DND-41 (cell line): ENCODE measurements around the gene DUSP28.

Experiments
- ATAC-seq: fragments of 200-7000 bp; cut with Tn5 transposase; 3 replicates; pipeline ENCODE4 v1.9.1; 2021; ENCODE audit warnings: low read depth; ENCODE audit not compliant: insufficient read depth
- DNase-seq: peaks from one replicate; pipeline ENCODE4 v3.0.0-alpha.2; 2020
- H2AFZ ChIP-seq: 2 replicates; pipeline ENCODE4 v1.6.0; 2012; ENCODE audit warnings: low read depth, low read length
- H3K27ac ChIP-seq: 2 replicates; pipeline ENCODE4 v1.5.1; 2012; ENCODE audit warnings: low read length, inconsistent platforms
- H3K27me3 ChIP-seq: fragments of 200-600 bp; sonication (generic); 2 replicates; pipeline ENCODE4 v1.6.0; 2012; ENCODE audit warnings: low read length, mild to moderate bottlenecking, inconsistent platforms; ENCODE audit not compliant: insufficient read depth, poor library complexity
- H3K36me3 ChIP-seq: 2 replicates; pipeline ENCODE4 v1.5.1; 2012; ENCODE audit warnings: low read length, inconsistent platforms; ENCODE audit not compliant: insufficient read depth
- H3K4me1 ChIP-seq: 2 replicates; pipeline ENCODE4 v1.5.1; 2012; ENCODE audit warnings: mild to moderate bottlenecking, low read length; ENCODE audit not compliant: insufficient read depth
- H3K4me2 ChIP-seq: 2 replicates; pipeline ENCODE4 v1.6.0; 2012; ENCODE audit warnings: mild to moderate bottlenecking, moderate library complexity, low read length, inconsistent platforms; ENCODE audit not compliant: insufficient read depth
- H3K4me3 ChIP-seq, 2 experiments: fragments of 200-600 bp in 1 of 2; shearing (Covaris generic) in 1 of 2; 2 replicates each; pipeline ENCODE4 v1.5.1; 2012 to 2016; ENCODE audit warnings: inconsistent platforms in 2 of 2, low read length in 2 of 2, mild to moderate bottlenecking in 2 of 2, low read depth in 1 of 2, moderate library complexity in 1 of 2
- H3K79me2 ChIP-seq: 2 replicates; pipeline ENCODE4 v1.6.0; 2012; ENCODE audit warnings: low read length, inconsistent platforms; ENCODE audit not compliant: insufficient read depth
- H3K9ac ChIP-seq: 2 replicates; pipeline ENCODE4 v1.6.0; 2012; ENCODE audit warnings: low read depth, mild to moderate bottlenecking, inconsistent platforms, low read length, moderate library complexity
- H3K9me3 ChIP-seq: 2 replicates; pipeline ENCODE4 v1.5.1; 2012; ENCODE audit warnings: low read length, moderate library complexity, mild to moderate bottlenecking, inconsistent platforms; ENCODE audit not compliant: insufficient read depth, severe bottlenecking
- H4K20me1 ChIP-seq: 2 replicates; pipeline ENCODE4 v1.6.0; 2012; ENCODE audit warnings: low read length; ENCODE audit not compliant: insufficient read depth
- EZH2 ChIP-seq: IDR thresholded peaks from 3 replicates; pipeline ENCODE4 v1.6.1; 2012; ENCODE audit warnings: borderline replicate concordance, low read depth, mild to moderate bottlenecking, moderate library complexity, low read length, inconsistent platforms; ENCODE audit not compliant: severe bottlenecking
- TF ChIP-seq, protein P1 (sequence below): IDR thresholded peaks from 2 replicates; pipeline ENCODE4 v1.5.1; 2012; ENCODE audit warnings: borderline replicate concordance, low read length, moderate library complexity, mild to moderate bottlenecking; ENCODE audit not compliant: poor library complexity, severe bottlenecking; ENCODE audit errors: extremely low read depth

The DUSP28 gene

DNA sequence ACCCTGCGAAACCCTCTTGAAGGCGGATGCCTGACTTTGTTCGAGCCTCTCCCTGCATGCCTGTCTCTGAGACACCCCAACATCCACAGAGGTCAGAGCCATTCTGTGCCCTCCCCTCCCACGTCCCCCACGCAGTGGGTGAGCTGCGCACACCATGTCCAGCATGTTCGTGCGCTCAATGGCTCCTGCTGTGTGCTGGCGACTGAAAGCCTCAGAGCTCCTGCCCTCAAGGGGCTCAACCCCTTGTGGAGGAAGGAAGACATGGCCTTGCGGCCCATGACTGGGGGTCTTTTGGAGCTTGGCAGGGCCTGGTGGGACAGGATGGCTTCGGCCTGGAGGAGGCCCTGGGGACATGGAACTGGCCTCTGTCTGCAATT lies 48.1 kb upstream of the DUSP28 start:
- Histone ChIP-seq H3K27me3 (no peaks in the 10 kb centered on the region), H2AFZ (no peak overlapping the region), H3K79me2 (no peaks in the 10 kb centered on the region), H3K4me2 (no peak overlapping the region), H4K20me1 (no peaks in the 10 kb centered on the region; the same call in 1 of the 2 replicates), H3K36me3 (peaks cover 35% of the 10 kb centered on the region), H3K27ac (no peak overlapping the region), H3K4me3 (no peak overlapping the region), H3K9me3 (no peaks in the 10 kb centered on the region), H3K4me1 (no peaks in the 10 kb centered on the region), H3K9ac (no peak overlapping the region)
- ATAC-seq: no peak
- TF ChIP-seq, protein P1, sequence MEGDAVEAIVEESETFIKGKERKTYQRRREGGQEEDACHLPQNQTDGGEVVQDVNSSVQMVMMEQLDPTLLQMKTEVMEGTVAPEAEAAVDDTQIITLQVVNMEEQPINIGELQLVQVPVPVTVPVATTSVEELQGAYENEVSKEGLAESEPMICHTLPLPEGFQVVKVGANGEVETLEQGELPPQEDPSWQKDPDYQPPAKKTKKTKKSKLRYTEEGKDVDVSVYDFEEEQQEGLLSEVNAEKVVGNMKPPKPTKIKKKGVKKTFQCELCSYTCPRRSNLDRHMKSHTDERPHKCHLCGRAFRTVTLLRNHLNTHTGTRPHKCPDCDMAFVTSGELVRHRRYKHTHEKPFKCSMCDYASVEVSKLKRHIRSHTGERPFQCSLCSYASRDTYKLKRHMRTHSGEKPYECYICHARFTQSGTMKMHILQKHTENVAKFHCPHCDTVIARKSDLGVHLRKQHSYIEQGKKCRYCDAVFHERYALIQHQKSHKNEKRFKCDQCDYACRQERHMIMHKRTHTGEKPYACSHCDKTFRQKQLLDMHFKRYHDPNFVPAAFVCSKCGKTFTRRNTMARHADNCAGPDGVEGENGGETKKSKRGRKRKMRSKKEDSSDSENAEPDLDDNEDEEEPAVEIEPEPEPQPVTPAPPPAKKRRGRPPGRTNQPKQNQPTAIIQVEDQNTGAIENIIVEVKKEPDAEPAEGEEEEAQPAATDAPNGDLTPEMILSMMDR: no peak
- no peak for TF ChIP-seq EZH2
- DNase-seq: no peak

DNA sequence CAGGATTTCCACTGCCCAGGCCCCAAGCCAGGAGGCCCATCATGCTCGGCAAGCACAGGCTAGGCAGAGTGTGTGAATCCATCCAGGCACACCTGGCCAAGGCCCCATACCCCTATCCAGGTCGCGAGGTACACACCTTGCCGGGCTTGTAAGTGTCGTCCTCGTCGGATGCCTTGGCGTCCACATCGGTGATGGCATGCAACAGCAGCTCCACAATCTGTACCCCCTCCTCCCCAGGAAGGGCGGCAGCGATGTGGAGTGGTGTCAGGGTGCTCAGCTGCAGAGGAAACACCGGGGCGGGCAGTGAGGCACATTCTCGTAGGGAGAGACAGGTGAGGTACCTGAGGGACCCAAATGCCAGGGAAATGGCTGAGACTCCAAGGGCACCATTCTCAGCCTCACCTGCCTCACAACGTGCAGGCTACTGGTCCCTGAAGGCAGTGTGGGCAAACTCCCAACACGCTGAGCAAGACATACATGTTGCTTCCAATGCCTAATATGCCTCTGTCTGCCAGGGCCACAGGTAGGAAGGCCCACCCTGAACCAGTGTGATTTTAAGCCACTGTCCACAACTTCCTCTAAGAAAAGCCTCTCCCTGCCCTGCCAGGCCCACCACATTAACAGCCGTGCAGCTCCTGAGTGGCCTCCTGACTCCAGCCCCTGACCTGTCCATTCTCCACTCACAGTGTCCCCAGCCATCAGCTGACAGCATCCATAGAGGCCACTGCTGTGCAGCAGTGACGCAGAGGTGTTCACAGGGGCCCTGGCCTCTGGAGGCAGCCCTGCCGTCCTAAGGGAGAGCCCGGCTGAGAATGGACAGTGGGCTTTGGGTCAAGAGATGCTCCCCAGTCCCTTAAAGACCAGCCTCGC lies 47.3 kb upstream of the DUSP28 start:
- no peak overlapping the region for H2AFZ ChIP-seq
- DNase-seq: no peak
- H3K4me2 ChIP-seq: no peak overlapping the region
- no peaks in the 10 kb centered on the region for H3K4me1 ChIP-seq
- peaks cover 33% of the 10 kb centered on the region for H3K36me3 ChIP-seq
- H3K27ac ChIP-seq: no peak overlapping the region
- TF ChIP-seq EZH2: no peak
- TF ChIP-seq, protein P1: no peak
- no peaks in the 10 kb centered on the region for H3K9me3 ChIP-seq
- no peaks in the 10 kb centered on the region for H3K27me3 ChIP-seq
- no peak for ATAC-seq
- H3K4me3 ChIP-seq: no peak overlapping the region
- no peaks in the 10 kb centered on the region for H4K20me1 ChIP-seq
- H3K79me2 ChIP-seq: no peaks in the 10 kb centered on the region
- no peak overlapping the region for H3K9ac ChIP-seq

DNA sequence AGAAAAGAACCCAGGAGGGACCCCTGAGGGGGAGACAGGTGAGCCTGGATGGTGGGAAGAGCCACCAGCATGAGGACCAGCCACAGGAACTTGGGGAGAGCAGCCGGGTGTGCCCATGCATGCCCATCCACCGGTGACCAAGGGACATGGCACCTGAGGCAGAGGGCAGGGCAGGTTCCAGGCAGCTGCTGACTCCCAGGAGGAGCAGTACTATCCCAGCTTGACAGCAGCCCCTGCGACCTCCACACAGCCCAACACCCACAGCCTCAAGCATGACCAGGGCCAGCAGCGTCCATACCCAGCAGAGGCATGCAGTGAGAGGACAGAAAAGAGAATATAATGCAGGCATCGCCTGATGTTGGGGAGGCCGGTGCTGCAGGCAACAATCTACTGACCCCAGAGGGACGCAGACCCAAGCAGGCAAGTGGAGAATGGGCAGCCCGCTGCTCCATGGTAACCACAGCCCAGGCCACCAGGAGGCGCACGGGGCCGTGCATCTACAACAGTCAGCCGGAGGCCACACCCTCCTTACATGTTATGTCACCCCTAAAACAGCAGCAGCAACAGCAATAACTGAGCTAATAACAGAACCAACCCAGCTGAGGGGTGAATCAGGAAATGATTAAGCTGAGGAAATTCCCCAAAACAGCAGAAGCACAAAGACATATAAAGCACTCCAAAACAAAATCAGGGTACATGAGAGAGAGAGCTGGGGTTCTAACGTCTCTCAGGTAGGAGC lies 46.4 kb upstream of the DUSP28 start:
- H2AFZ ChIP-seq: no peak overlapping the region
- no peaks in the 10 kb centered on the region for H3K27me3 ChIP-seq
- H4K20me1 ChIP-seq: no peaks in the 10 kb centered on the region
- DNase-seq (peak; percentile 38), ATAC-seq (peak; percentile 76)
- no peaks in the 10 kb centered on the region for H3K9me3 ChIP-seq
- no peak overlapping the region for H3K4me3 ChIP-seq
- H3K79me2 ChIP-seq: no peaks in the 10 kb centered on the region
- H3K9ac ChIP-seq: no peak overlapping the region
- no peak overlapping the region for H3K27ac ChIP-seq
- peaks cover 39% of the 10 kb centered on the region for H3K36me3 ChIP-seq
- H3K4me1 ChIP-seq: no peaks in the 10 kb centered on the region
- no peak overlapping the region for H3K4me2 ChIP-seq
- TF ChIP-seq, protein P1: peak; percentile 61
- no peak for TF ChIP-seq EZH2
